ENCODE data around the gene CD33.

CD33 gene

DNA sequence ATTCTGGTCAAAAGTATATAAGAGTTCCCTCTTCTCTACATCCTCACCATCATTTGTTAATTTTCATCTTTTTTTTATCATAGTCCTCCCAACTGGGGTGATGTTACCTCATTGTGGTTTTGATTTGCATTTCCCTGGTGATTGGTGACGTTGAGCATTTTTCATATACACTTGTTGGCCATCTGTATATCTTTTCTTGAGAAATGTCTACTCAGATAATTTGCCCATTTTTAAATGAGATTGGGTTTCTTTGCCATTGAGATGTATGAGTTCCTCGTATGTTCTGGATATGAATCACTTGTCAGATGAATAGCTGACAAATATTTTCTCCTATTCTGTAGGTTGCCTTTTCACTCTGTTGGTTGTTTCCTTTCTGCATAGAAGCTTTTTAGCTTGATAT lies 2.4 kb downstream of the CD33 start:
- no peaks in the 10 kb centered on the region for H3K36me3 ChIP-seq (ENCODE audit: insufficient read depth, low read length)
- no peaks in the 10 kb centered on the region for H3K79me2 ChIP-seq (ENCODE audit: insufficient read depth, low read length)
- H3K4me1 ChIP-seq (ENCODE audit: insufficient read depth, low read length, poor library complexity, severe bottlenecking), result peaks cover 14% of the 10 kb centered on the region
- H4K20me1 ChIP-seq (ENCODE audit: insufficient read depth, low read length, poor library complexity, severe bottlenecking), result no peaks in the 10 kb centered on the region
- TF ChIP-seq, protein P1, sequence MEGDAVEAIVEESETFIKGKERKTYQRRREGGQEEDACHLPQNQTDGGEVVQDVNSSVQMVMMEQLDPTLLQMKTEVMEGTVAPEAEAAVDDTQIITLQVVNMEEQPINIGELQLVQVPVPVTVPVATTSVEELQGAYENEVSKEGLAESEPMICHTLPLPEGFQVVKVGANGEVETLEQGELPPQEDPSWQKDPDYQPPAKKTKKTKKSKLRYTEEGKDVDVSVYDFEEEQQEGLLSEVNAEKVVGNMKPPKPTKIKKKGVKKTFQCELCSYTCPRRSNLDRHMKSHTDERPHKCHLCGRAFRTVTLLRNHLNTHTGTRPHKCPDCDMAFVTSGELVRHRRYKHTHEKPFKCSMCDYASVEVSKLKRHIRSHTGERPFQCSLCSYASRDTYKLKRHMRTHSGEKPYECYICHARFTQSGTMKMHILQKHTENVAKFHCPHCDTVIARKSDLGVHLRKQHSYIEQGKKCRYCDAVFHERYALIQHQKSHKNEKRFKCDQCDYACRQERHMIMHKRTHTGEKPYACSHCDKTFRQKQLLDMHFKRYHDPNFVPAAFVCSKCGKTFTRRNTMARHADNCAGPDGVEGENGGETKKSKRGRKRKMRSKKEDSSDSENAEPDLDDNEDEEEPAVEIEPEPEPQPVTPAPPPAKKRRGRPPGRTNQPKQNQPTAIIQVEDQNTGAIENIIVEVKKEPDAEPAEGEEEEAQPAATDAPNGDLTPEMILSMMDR (conservative IDR thresholded peaks at IDR 0.05; ENCODE audit: low read length), result no peak
- no peak for TF ChIP-seq EZH2phosphoT487 (IDR thresholded peaks at IDR 0.05; ENCODE audit: borderline replicate concordance)
- H3K4me2 ChIP-seq (ENCODE audit: low read depth, low read length, poor library complexity, severe bottlenecking), result no peak overlapping the region
- no peaks in the 10 kb centered on the region for H3K9me3 ChIP-seq (ENCODE audit: insufficient read depth, low read depth, low read length)
- no peaks in the 10 kb centered on the region for H3K9me2 ChIP-seq (replicated peaks; ENCODE audit: low read depth, low read length)
- H2AFZ ChIP-seq (ENCODE audit: low read length), result no peak overlapping the region
- H3F3A ChIP-seq (ENCODE audit: low read depth), result no peaks in the 10 kb centered on the region
- no peak overlapping the region for H3K9ac ChIP-seq (ENCODE audit: low read depth, low read length, poor library complexity, severe bottlenecking)
- no peaks in the 10 kb centered on the region for H3K27me3 ChIP-seq (ENCODE audit: insufficient read depth, low read length, poor library complexity, severe bottlenecking)
- no peak overlapping the region for H3K4me3 ChIP-seq (ENCODE audit: low read length, poor library complexity, severe bottlenecking)

DNA sequence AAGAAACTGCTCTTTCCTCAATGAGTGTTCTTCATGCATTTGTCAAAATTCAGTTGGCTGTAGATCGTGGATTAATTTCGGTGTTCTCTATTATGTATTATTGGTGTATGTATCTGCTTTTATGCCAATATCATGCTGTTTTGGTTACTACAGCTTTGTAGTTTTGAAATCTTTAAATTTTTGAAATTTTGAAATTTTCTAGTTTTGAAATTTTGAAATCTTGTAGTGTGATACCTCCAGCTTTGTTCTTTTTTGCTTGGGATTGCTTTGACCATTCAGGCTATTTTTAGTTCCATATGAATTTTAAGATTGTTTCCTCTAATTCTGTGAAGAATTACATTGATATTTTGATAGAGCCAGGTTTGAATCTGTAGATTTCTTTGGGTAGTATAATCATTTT lies 3.1 kb downstream of the CD33 start:
- H3K9me3 ChIP-seq (ENCODE audit: insufficient read depth, low read depth, low read length), result no peaks in the 10 kb centered on the region
- TF ChIP-seq, protein P1 (conservative IDR thresholded peaks at IDR 0.05; ENCODE audit: low read length), result no peak
- TF ChIP-seq EZH2phosphoT487 (IDR thresholded peaks at IDR 0.05; ENCODE audit: borderline replicate concordance), result no peak
- no peaks in the 10 kb centered on the region for H4K20me1 ChIP-seq (ENCODE audit: insufficient read depth, low read length, poor library complexity, severe bottlenecking)
- H3K36me3 ChIP-seq (ENCODE audit: insufficient read depth, low read length), result no peaks in the 10 kb centered on the region
- no peak overlapping the region for H3K9ac ChIP-seq (ENCODE audit: low read depth, low read length, poor library complexity, severe bottlenecking)
- no peaks in the 10 kb centered on the region for H3K27me3 ChIP-seq (ENCODE audit: insufficient read depth, low read length, poor library complexity, severe bottlenecking)
- H3K79me2 ChIP-seq (ENCODE audit: insufficient read depth, low read length), result no peaks in the 10 kb centered on the region
- no peaks in the 10 kb centered on the region for H3K9me2 ChIP-seq (replicated peaks; ENCODE audit: low read depth, low read length)
- H3K4me2 ChIP-seq (ENCODE audit: low read depth, low read length, poor library complexity, severe bottlenecking), result no peak overlapping the region
- no peak overlapping the region for H3K4me3 ChIP-seq (ENCODE audit: low read length, poor library complexity, severe bottlenecking)
- no peak overlapping the region for H2AFZ ChIP-seq (ENCODE audit: low read length)
- peaks cover 14% of the 10 kb centered on the region for H3K4me1 ChIP-seq (ENCODE audit: insufficient read depth, low read length, poor library complexity, severe bottlenecking)
- H3F3A ChIP-seq (ENCODE audit: low read depth), result no peaks in the 10 kb centered on the region

DNA sequence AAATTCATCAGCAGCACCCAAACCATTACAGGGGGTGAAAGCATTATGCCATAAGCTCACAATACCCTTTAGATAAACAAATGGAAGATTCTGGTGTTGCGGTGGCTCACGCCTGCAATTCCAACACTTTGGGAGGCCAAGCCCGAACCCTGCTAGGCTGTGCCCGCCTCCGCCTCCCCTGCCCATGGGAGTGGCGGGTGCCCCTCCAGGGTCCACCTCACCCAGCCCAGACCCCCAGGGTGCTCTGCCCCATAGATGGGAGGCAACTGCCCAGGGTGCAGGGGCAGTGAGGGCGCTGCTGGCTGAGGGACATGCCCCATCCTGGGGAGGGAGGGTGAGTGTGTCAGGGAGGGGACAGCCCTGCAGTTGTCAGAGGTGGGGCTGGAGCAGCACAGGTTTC lies 16.0 kb downstream of the CD33 start:
- Histone ChIP-seq H3K36me3 (ENCODE audit: insufficient read depth, low read length) (no peaks in the 10 kb centered on the region), H2AFZ (ENCODE audit: low read length) (no peak overlapping the region), H4K20me1 (ENCODE audit: insufficient read depth, low read length, poor library complexity, severe bottlenecking) (no peaks in the 10 kb centered on the region), H3K4me2 (ENCODE audit: low read depth, low read length, poor library complexity, severe bottlenecking) (no peak overlapping the region), H3K27me3 (ENCODE audit: insufficient read depth, low read length, poor library complexity, severe bottlenecking) (no peaks in the 10 kb centered on the region), H3K79me2 (ENCODE audit: insufficient read depth, low read length) (no peaks in the 10 kb centered on the region), H3K4me3 (ENCODE audit: low read length, poor library complexity, severe bottlenecking) (no peak overlapping the region), H3K4me1 (ENCODE audit: insufficient read depth, low read length, poor library complexity, severe bottlenecking) (peaks cover 4% of the 10 kb centered on the region), H3K9me3 (ENCODE audit: insufficient read depth, low read depth, low read length) (no peaks in the 10 kb centered on the region), H3F3A (ENCODE audit: low read depth) (no peaks in the 10 kb centered on the region), H3K9ac (ENCODE audit: low read depth, low read length, poor library complexity, severe bottlenecking) (no peak overlapping the region), H3K9me2 (replicated peaks; ENCODE audit: low read depth, low read length) (no peaks in the 10 kb centered on the region)
- TF ChIP-seq, protein P1 (conservative IDR thresholded peaks at IDR 0.05; ENCODE audit: low read length), result no peak
- no peak for TF ChIP-seq EZH2phosphoT487 (IDR thresholded peaks at IDR 0.05; ENCODE audit: borderline replicate concordance)
